T-helper 9 cell (primary cell): Measurements from ENCODE around the gene TMUB1.

Source experiments
- DNase-seq: peaks from one replicate; pipeline ENCODE4 v3.0.0-alpha.2; 2020

Gene TMUB1

GRCh38 chr7:151085329-151085690, 2.0 kb upstream of the TMUB1 start:
- no peak for DNase-seq

- DNase-seq: no peak
Measured at GRCh38 chr7:151083824-151084160, 499 bp upstream of the TMUB1 start.

GRCh38 chr7:151082141-151083070, 887 bp downstream of the TMUB1 start:
- no peak for DNase-seq

GRCh38 chr7:151081170-151082101, 1.9 kb downstream of the TMUB1 start:
- DNase-seq: no peak

- DNase-seq: peak; percentile 82
Measured at GRCh38 chr7:151080522-151081169, 2.6 kb downstream of the TMUB1 start, which contains the start of gene FASTK. Gene FASTK (minus strand): TSS chr7:151080809. CDS start chr7:151080766, 43 bp downstream.

- DNase-seq: no peak
Measured at GRCh38 chr7:151080067-151080521, 3.2 kb downstream of the TMUB1 start.

- DNase-seq: no peak
Measured at GRCh38 chr7:151079199-151079910, 3.9 kb downstream of the TMUB1 start.

GRCh38 chr7:151078233-151079040, 4.9 kb downstream of the TMUB1 start:
- DNase-seq: no peak

- DNase-seq: no peak
Measured at GRCh38 chr7:151077705-151078232, 5.5 kb downstream of the TMUB1 start.

- no peak for DNase-seq
Measured at GRCh38 chr7:151076863-151077704, 6.2 kb downstream of the TMUB1 start.

GRCh38 chr7:151075978-151076426, 7.3 kb downstream of the TMUB1 start:
- no peak for DNase-seq

- no peak for DNase-seq
Measured at GRCh38 chr7:151075662-151075971, 7.7 kb downstream of the TMUB1 start.

- no peak for DNase-seq
Measured at GRCh38 chr7:151074817-151075661, 8.3 kb downstream of the TMUB1 start.

GRCh38 chr7:151073990-151074389, 9.3 kb downstream of the TMUB1 start:
- no peak for DNase-seq

GRCh38 chr7:151071032-151071866, 12.0 kb downstream of the TMUB1 start:
- no peak for DNase-seq

- DNase-seq: no peak
Measured at GRCh38 chr7:151070574-151070960, 12.7 kb downstream of the TMUB1 start.

- DNase-seq: no peak
Measured at GRCh38 chr7:151069841-151070573, 13.3 kb downstream of the TMUB1 start.
